HepG2 (cell line): ENCODE measurements around the gene PATL2. TPM values are rescaled to one million over a fixed set of nuclear protein-coding genes. Genes with fewer than 3 reads are reported as not detected.

Experiments
- CEBPG ChIP-seq: IDR thresholded peaks from 2 replicates; pipeline ENCODE4 v1.6.1; 2016
- DMAP1 ChIP-seq: IDR thresholded peaks from 2 replicates; pipeline ENCODE4 v1.6.1; 2016
- ESRRA ChIP-seq: sonication (generic); formaldehyde crosslinking; IDR thresholded peaks from 2 replicates; pipeline ENCODE4 v1.5.1; 2020; ENCODE audit warnings: mild to moderate bottlenecking, low read depth, missing genetic modification reagents
- HMG20B ChIP-seq: conservative IDR thresholded peaks from 2 replicates; pipeline ENCODE4 v1.6.1; 2016; ENCODE audit warnings: missing genetic modification reagents, missing compliant biosample characterization
- IRF2 ChIP-seq: IDR thresholded peaks from 2 replicates; pipeline ENCODE4 v1.6.1; 2018; ENCODE audit warnings: missing genetic modification reagents, missing compliant biosample characterization
- KLF9 ChIP-seq: IDR thresholded peaks from 2 replicates; pipeline ENCODE4 v1.6.1; 2016; ENCODE audit warnings: low read depth
- NFE2L1 ChIP-seq: sonication (generic); formaldehyde crosslinking; IDR thresholded peaks from 2 replicates; pipeline ENCODE4 v1.4.0; 2020; ENCODE audit warnings: missing genetic modification reagents, mild to moderate bottlenecking, borderline replicate concordance
- PAWR ChIP-seq: sonication (generic); formaldehyde crosslinking; IDR thresholded peaks from 2 replicates; pipeline ENCODE4 v1.4.0; 2020; ENCODE audit warnings: missing genetic modification reagents, mild to moderate bottlenecking, borderline replicate concordance
- RFX1 ChIP-seq: fragments of 450-650 bp; IDR thresholded peaks from 2 replicates; pipeline ENCODE4 v1.6.1; 2017
- SKI ChIP-seq: fragments of 450-650 bp; IDR thresholded peaks from one replicate; pipeline ENCODE4 v1.6.1; 2018; ENCODE audit warnings: mild to moderate bottlenecking; ENCODE audit not compliant: partially characterized antibody
- SRSF4 ChIP-seq: fragments of 200-400 bp; formaldehyde crosslinking; IDR thresholded peaks from one replicate; pipeline ENCODE4 v1.6.1; 2018; ENCODE audit warnings: mild to moderate bottlenecking, low read depth, low read length, moderate library complexity; ENCODE audit not compliant: poor library complexity, severe bottlenecking
- THYN1 ChIP-seq: sonication (generic); formaldehyde crosslinking; IDR thresholded peaks from 2 replicates; pipeline ENCODE4 v1.8.1; 2023; ENCODE audit warnings: low read depth, mild to moderate bottlenecking, moderate library complexity, missing genetic modification reagents, borderline replicate concordance
- USF2 ChIP-seq, 2 experiments: sonication (generic) in 1 of 2; formaldehyde crosslinking in 1 of 2; IDR thresholded peaks; 2 replicates each; pipeline versions ENCODE4 v1.5.1 to v1.6.1; 2011 to 2020; ENCODE audit warnings: borderline replicate concordance in 1 of 2, low read depth in 1 of 2, low read length in 1 of 2, mild to moderate bottlenecking in 1 of 2, missing genetic modification reagents in 1 of 2, moderate library complexity in 1 of 2
- ZNF615 ChIP-seq: sonication (generic); formaldehyde crosslinking; IDR thresholded peaks from 2 replicates; pipeline ENCODE4 v1.5.0; 2020; ENCODE audit warnings: mild to moderate bottlenecking, missing genetic modification reagents, borderline replicate concordance
- ZNF7 ChIP-seq: IDR thresholded peaks from 2 replicates; pipeline ENCODE4 v1.6.1; 2016; ENCODE audit warnings: missing biosample characterization, missing genetic modification reagents
- polyA plus RNA-seq, 8 experiments: library from polyadenylated mRNA; depleted of rRNA in 3 of 8; stranded (reverse) in 7 of 8; unstranded in 1 of 8; fragments of >200 nt; fragmentation: Illumina TruSeq in 4 of 8; extraction: Trizol in 4 of 8; gene quantifications; 2 replicates each; pipeline versions ENCODE4 v1.2.1 to v1.2.3, GENCODE V29; 2011 to 2016; ENCODE audit warnings: low read depth in 4 of 8, missing spikeins in 1 of 8, mixed read lengths in 1 of 8; ENCODE audit not compliant: insufficient read depth in 1 of 8
- total RNA-seq, 5 experiments: library from RNA; depleted of rRNA; stranded (reverse); fragments of >200 nt; fragmentation: Illumina TruSeq; extraction: Trizol; gene quantifications; 2 replicates each; pipeline ENCODE4 v1.2.3, GENCODE V29; 2016; ENCODE audit warnings: low read depth in 1 of 5
- TF ChIP-seq, protein P1 (sequence below): sonication (generic); formaldehyde crosslinking; IDR thresholded peaks from 2 replicates; pipeline ENCODE4 v1.8.0; 2022; ENCODE audit warnings: missing genetic modification reagents, mild to moderate bottlenecking, borderline replicate concordance
- TF ChIP-seq, protein P2 (sequence below): sonication (generic); formaldehyde crosslinking; IDR thresholded peaks from 2 replicates; pipeline ENCODE4 v1.4.0; 2020; ENCODE audit warnings: missing genetic modification reagents
- TF ChIP-seq, protein P3 (sequence below): sonication (generic); formaldehyde crosslinking; IDR thresholded peaks from 2 replicates; pipeline ENCODE4 v1.4.0; 2020; ENCODE audit warnings: missing genetic modification reagents
- TF ChIP-seq, protein P4 (sequence below): sonication (generic); formaldehyde crosslinking; IDR thresholded peaks from 2 replicates; pipeline ENCODE4 v1.4.0; 2020; ENCODE audit warnings: mild to moderate bottlenecking, missing genetic modification reagents
- TF ChIP-seq, protein P5 (sequence below): sonication (generic); formaldehyde crosslinking; IDR thresholded peaks from 2 replicates; pipeline ENCODE4 v1.8.0; 2022; ENCODE audit warnings: mild to moderate bottlenecking, missing genetic modification reagents, borderline replicate concordance

The PATL2 gene
- total and polyA plus RNA-seq, 2 of the 13 experiments (the other 11 are each of a cell fraction or from before 2014, with no cell fraction given), result 0.15 to 0.53 TPM

- no peak for TF ChIP-seq USF2 (IDR thresholded peaks at IDR 0.05; ENCODE audit: low read depth, low read length)
- TF ChIP-seq USF2 (CRISPR knock-in tag; IDR thresholded peaks at IDR 0.05; ENCODE audit: borderline replicate concordance), result no peak
- TF ChIP-seq ZNF7 (CRISPR knock-in tag), result no peak
- TF ChIP-seq DMAP1, result peak; percentile 70
- TF ChIP-seq ZNF615 (CRISPR knock-in tag), result no peak; the same call in 1 of the 2 replicates
- TF ChIP-seq, protein P1, sequence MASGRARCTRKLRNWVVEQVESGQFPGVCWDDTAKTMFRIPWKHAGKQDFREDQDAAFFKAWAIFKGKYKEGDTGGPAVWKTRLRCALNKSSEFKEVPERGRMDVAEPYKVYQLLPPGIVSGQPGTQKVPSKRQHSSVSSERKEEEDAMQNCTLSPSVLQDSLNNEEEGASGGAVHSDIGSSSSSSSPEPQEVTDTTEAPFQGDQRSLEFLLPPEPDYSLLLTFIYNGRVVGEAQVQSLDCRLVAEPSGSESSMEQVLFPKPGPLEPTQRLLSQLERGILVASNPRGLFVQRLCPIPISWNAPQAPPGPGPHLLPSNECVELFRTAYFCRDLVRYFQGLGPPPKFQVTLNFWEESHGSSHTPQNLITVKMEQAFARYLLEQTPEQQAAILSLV (CRISPR knock-in tag), result no peak
- TF ChIP-seq KLF9 (CRISPR knock-in tag), result no peak
- no peak for TF ChIP-seq NFE2L1 (CRISPR knock-in tag)
- no peak for TF ChIP-seq CEBPG (CRISPR knock-in tag)
- TF ChIP-seq, protein P2, sequence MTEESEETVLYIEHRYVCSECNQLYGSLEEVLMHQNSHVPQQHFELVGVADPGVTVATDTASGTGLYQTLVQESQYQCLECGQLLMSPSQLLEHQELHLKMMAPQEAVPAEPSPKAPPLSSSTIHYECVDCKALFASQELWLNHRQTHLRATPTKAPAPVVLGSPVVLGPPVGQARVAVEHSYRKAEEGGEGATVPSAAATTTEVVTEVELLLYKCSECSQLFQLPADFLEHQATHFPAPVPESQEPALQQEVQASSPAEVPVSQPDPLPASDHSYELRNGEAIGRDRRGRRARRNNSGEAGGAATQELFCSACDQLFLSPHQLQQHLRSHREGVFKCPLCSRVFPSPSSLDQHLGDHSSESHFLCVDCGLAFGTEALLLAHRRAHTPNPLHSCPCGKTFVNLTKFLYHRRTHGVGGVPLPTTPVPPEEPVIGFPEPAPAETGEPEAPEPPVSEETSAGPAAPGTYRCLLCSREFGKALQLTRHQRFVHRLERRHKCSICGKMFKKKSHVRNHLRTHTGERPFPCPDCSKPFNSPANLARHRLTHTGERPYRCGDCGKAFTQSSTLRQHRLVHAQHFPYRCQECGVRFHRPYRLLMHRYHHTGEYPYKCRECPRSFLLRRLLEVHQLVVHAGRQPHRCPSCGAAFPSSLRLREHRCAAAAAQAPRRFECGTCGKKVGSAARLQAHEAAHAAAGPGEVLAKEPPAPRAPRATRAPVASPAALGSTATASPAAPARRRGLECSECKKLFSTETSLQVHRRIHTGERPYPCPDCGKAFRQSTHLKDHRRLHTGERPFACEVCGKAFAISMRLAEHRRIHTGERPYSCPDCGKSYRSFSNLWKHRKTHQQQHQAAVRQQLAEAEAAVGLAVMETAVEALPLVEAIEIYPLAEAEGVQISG (CRISPR knock-in tag), result peak; percentile 74
- no peak for TF ChIP-seq HMG20B
- no peak for TF ChIP-seq THYN1 (CRISPR knock-in tag)
- no peak for TF ChIP-seq RFX1
- TF ChIP-seq, protein P3, sequence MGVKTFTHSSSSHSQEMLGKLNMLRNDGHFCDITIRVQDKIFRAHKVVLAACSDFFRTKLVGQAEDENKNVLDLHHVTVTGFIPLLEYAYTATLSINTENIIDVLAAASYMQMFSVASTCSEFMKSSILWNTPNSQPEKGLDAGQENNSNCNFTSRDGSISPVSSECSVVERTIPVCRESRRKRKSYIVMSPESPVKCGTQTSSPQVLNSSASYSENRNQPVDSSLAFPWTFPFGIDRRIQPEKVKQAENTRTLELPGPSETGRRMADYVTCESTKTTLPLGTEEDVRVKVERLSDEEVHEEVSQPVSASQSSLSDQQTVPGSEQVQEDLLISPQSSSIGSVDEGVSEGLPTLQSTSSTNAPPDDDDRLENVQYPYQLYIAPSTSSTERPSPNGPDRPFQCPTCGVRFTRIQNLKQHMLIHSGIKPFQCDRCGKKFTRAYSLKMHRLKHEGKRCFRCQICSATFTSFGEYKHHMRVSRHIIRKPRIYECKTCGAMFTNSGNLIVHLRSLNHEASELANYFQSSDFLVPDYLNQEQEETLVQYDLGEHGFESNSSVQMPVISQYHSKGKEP (CRISPR knock-in tag), result no peak
- TF ChIP-seq, protein P4, sequence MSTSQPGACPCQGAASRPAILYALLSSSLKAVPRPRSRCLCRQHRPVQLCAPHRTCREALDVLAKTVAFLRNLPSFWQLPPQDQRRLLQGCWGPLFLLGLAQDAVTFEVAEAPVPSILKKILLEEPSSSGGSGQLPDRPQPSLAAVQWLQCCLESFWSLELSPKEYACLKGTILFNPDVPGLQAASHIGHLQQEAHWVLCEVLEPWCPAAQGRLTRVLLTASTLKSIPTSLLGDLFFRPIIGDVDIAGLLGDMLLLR (CRISPR knock-in tag), result no peak
- no peak for TF ChIP-seq ESRRA
- TF ChIP-seq, protein P5, sequence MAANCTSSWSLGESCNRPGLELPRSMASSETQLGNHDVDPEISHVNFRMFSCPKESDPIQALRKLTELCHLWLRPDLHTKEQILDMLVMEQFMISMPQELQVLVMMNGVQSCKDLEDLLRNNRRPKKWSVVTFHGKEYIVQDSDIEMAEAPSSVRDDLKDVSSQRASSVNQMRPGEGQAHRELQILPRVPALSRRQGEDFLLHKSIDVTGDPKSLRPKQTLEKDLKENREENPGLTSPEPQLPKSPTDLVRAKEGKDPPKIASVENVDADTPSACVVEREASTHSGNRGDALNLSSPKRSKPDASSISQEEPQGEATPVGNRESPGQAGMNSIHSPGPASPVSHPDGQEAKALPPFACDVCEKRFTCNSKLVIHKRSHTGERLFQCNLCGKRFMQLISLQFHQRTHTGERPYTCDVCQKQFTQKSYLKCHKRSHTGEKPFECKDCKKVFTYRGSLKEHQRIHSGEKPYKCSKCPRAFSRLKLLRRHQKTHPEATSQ (CRISPR knock-in tag), result 0 out of 2 replicates have a peak, but pooled peaks have one; percentile 29
- peak; percentile 9 for TF ChIP-seq SKI
- peak; percentile 87 for TF ChIP-seq IRF2
- TF ChIP-seq PAWR (CRISPR knock-in tag), result no peak
- TF ChIP-seq SRSF4, result no peak
Observed at GRCh38 chr15:44711096-44711742, at the start of gene PATL2, which contains the start of gene B2M (continued).
